Calu3 (cell line): ENCODE results near the gene LIMS2. TPM values are rescaled to one million over a fixed set of nuclear protein-coding genes. Genes with fewer than 3 reads are reported as not detected.

ENCODE experiments used
- BruUV-seq: library from RNA; stranded (reverse); fragments of 400-500 nt; replicated peaks from 2 replicates; lab custom pipeline; 2021; lab: Mats Ljungman, UMichigan
- CTCF ChIA-PET: fragments of 300-600 bp; sonication (Branson Sonifier 250); formaldehyde crosslinking; loops from one replicate; lab custom pipeline; 2022; ENCODE audit warnings: antibody characterized with exemption; lab: Charles Lee
- DNase-seq: peaks from one replicate; pipeline ENCODE4 v3.0.0; 2022
- H3K27ac Mint-ChIP-seq: one replicate; pipeline ENCODE4 v1.8.0; 2022; ENCODE audit warnings: mixed read lengths; ENCODE audit not compliant: unreplicated experiment
- H3K27me3 Mint-ChIP-seq: one replicate; pipeline ENCODE4 v1.8.0; 2022; ENCODE audit warnings: mixed read lengths; ENCODE audit not compliant: unreplicated experiment
- H3K36me3 Mint-ChIP-seq: one replicate; pipeline ENCODE4 v1.8.0; 2022; ENCODE audit warnings: mild to moderate bottlenecking, moderate library complexity, mixed read lengths; ENCODE audit not compliant: insufficient read depth, unreplicated experiment
- H3K4me1 Mint-ChIP-seq: one replicate; pipeline ENCODE4 v1.8.0; 2022; ENCODE audit warnings: mild to moderate bottlenecking, low read depth, mixed read lengths; ENCODE audit not compliant: unreplicated experiment
- H3K4me3 Mint-ChIP-seq: one replicate; pipeline ENCODE4 v1.8.0; 2022; ENCODE audit warnings: mild to moderate bottlenecking, low read depth, moderate library complexity, mixed read lengths; ENCODE audit not compliant: unreplicated experiment
- H3K9me3 Mint-ChIP-seq: one replicate; pipeline ENCODE4 v1.8.0; 2022; ENCODE audit warnings: low read depth, mixed read lengths; ENCODE audit not compliant: unreplicated experiment
- CTCF ChIP-seq: fragments of 200-600 bp; IDR thresholded peaks from one replicate; pipeline ENCODE4 v1.8.0; 2022; ENCODE audit warnings: antibody characterized with exemption; ENCODE audit not compliant: unreplicated experiment
- intact Hi-C: fragments of 100-400 bp; cut with micrococcal nuclease; formaldehyde crosslinking; loops from one replicate; pipeline ENCODE4 v1.10.0; 2022; ENCODE audit not compliant: unreplicated experiment
- total RNA-seq: library from RNA; stranded (reverse); gene quantifications from 2 replicates; pipeline ENCODE4 v1.2.3, GENCODE V29; 2022

The LIMS2 gene
- total RNA-seq, 1 experiment from 2014 or later, result 0.31 TPM

- intact Hi-C loops, result no loop called here
- Mint-ChIP-seq H3K9me3 (no peaks in the 10 kb centered on the region), H3K27me3 (no peaks in the 10 kb centered on the region), H3K4me1 (no peaks in the 10 kb centered on the region), H3K27ac (no peak overlapping the region), H3K36me3 (no peaks in the 10 kb centered on the region), H3K4me3 (no peak overlapping the region)
- no peak for DNase-seq
- TF ChIP-seq CTCF, result no peak
- no TSS peak for BruUV-seq
- CTCF ChIA-PET, result no interaction called here
Measured at GRCh38 chr2:127634626-127635379, 40.5 kb downstream of the LIMS2 start.

- Mint-ChIP-seq H3K4me1 (no peaks in the 10 kb centered on the region), H3K27me3 (no peaks in the 10 kb centered on the region), H3K4me3 (no peak overlapping the region), H3K27ac (no peak overlapping the region), H3K9me3 (no peaks in the 10 kb centered on the region), H3K36me3 (no peaks in the 10 kb centered on the region)
- no TSS peak for BruUV-seq
- intact Hi-C loops, result no loop called here
- TF ChIP-seq CTCF, result no peak
- DNase-seq, result no peak
- CTCF ChIA-PET, result no interaction called here
Measured at GRCh38 chr2:127634066-127634617, 41.2 kb downstream of the LIMS2 start.

GRCh38 chr2:127633556-127634065 is 41.7 kb downstream of the LIMS2 start:
- intact Hi-C loops, result no loop called here
- Mint-ChIP-seq H3K4me3 (no peak overlapping the region), H3K4me1 (no peaks in the 10 kb centered on the region), H3K9me3 (no peaks in the 10 kb centered on the region), H3K27me3 (no peaks in the 10 kb centered on the region), H3K36me3 (no peaks in the 10 kb centered on the region), H3K27ac (peak overlapping the region; percentile 30)
- DNase-seq, result no peak
- no TSS peak for BruUV-seq
- CTCF ChIA-PET, result no interaction called here
- no peak for TF ChIP-seq CTCF

GRCh38 chr2:127632592-127633489 is 42.5 kb downstream of the LIMS2 start:
- Mint-ChIP-seq H3K36me3 (no peaks in the 10 kb centered on the region), H3K4me1 (no peaks in the 10 kb centered on the region), H3K9me3 (no peaks in the 10 kb centered on the region), H3K27ac (peak overlapping the region; percentile 30), H3K4me3 (no peak overlapping the region), H3K27me3 (no peaks in the 10 kb centered on the region)
- no peak for DNase-seq
- intact Hi-C loops, result no loop called here
- CTCF ChIA-PET, result interaction anchor here (0.6 kb wide), 1 partner anchor 193 kb away, joined by 3 read pairs; no protein-coding TSS in a partner anchor
- TF ChIP-seq CTCF, result no peak
- BruUV-seq, result no TSS peak
